Fibroblast of lung (primary cell): ENCODE results near the gene PARP6. TPM values are rescaled to one million over a fixed set of nuclear protein-coding genes. Genes with fewer than 3 reads are reported as not detected.

ENCODE experiments used
- DNase-seq, 2 donors: peaks; one replicate each; pipeline versions ENCODE4 v3.0.0 to v3.0.0-alpha.2; 2010; ENCODE audit warnings: low read depth in 2 of 2
- H2AFZ ChIP-seq: 2 replicates; pipeline ENCODE4 v1.5.1; 2012; ENCODE audit warnings: low read length, control low read depth, inconsistent platforms
- H3K27ac ChIP-seq: 2 replicates; pipeline ENCODE4 v1.5.1; 2011; ENCODE audit warnings: low read length, control low read depth; ENCODE audit not compliant: insufficient read depth
- H3K27me3 ChIP-seq: 2 replicates; pipeline ENCODE4 v1.5.1; 2011; ENCODE audit warnings: mild to moderate bottlenecking, low read length; ENCODE audit not compliant: control insufficient read depth, insufficient read depth
- H3K36me3 ChIP-seq: 2 replicates; pipeline ENCODE4 v1.5.1; 2011; ENCODE audit warnings: low read length; ENCODE audit not compliant: control insufficient read depth, insufficient read depth
- H3K4me1 ChIP-seq: 2 replicates; pipeline ENCODE4 v1.5.1; 2011; ENCODE audit warnings: low read length; ENCODE audit not compliant: control insufficient read depth, insufficient read depth; ENCODE audit errors: extremely low read depth
- H3K4me2 ChIP-seq: 2 replicates; pipeline ENCODE4 v1.5.1; 2011; ENCODE audit warnings: low read length, control low read depth; ENCODE audit not compliant: insufficient read depth; ENCODE audit errors: extremely low read depth
- H3K4me3 ChIP-seq, 4 experiments: fragments of 200-600 bp in 1 of 4; sonication (generic) in 1 of 4; replicated peaks in 1 of 4; 2 replicates each; pipeline ENCODE4 v1.5.1; 2011 to 2016; ENCODE audit warnings: low read length in 4 of 4, low read depth in 3 of 4, mild to moderate bottlenecking in 3 of 4, control low read depth in 2 of 4, inconsistent platforms in 1 of 4, mixed read lengths in 1 of 4; ENCODE audit not compliant: insufficient read depth in 1 of 4; ENCODE audit errors: control extremely low read depth in 1 of 4
- H3K79me2 ChIP-seq: 2 replicates; pipeline ENCODE4 v1.5.1; 2012; ENCODE audit warnings: mild to moderate bottlenecking, low read length, inconsistent platforms; ENCODE audit not compliant: control insufficient read depth, insufficient read depth
- H3K9ac ChIP-seq: 2 replicates; pipeline ENCODE4 v1.5.1; 2011; ENCODE audit warnings: mild to moderate bottlenecking, low read length, control low read depth; ENCODE audit not compliant: insufficient read depth
- H3K9me3 ChIP-seq: 2 replicates; pipeline ENCODE4 v1.5.1; 2012; ENCODE audit warnings: low read depth, low read length; ENCODE audit not compliant: control insufficient read depth, insufficient read depth
- H4K20me1 ChIP-seq: 2 replicates; pipeline ENCODE4 v1.5.1; 2011; ENCODE audit warnings: low read length; ENCODE audit not compliant: control insufficient read depth, insufficient read depth; ENCODE audit errors: extremely low read depth
- EZH2 ChIP-seq: IDR thresholded peaks from 2 replicates; pipeline ENCODE4 v1.5.1; 2012; ENCODE audit warnings: low read length, control low read depth, mild to moderate bottlenecking; ENCODE audit errors: missing control alignments
- polyA plus RNA-seq, 2 donors: library from polyadenylated mRNA; depleted of rRNA in 1 of 2; stranded (reverse) in 1 of 2; unstranded in 1 of 2; fragments of >200 nt; gene quantifications; 2 replicates each; pipeline ENCODE4 v1.2.1, GENCODE V29; 2011 to 2012; ENCODE audit warnings: missing spikeins in 1 of 2
- total RNA-seq: library from RNA; depleted of rRNA; stranded (reverse); fragments of >200 nt; gene quantifications from 2 replicates; pipeline ENCODE4 v1.2.1, GENCODE V29; 2014
- TF ChIP-seq, protein P1 (sequence below), 2 donors: IDR thresholded peaks in 1 of 2; conservative IDR thresholded peaks in 1 of 2; 1 replicate in 1 of 2; 2 replicates in 1 of 2; pipeline ENCODE4 v1.5.1; 2011 to 2012; ENCODE audit warnings: low read length in 2 of 2, control low read depth in 1 of 2, inconsistent platforms in 1 of 2, low read depth in 1 of 2, mild to moderate bottlenecking in 1 of 2

Gene PARP6
- total and polyA plus RNA-seq, 2 donors (not counting 1 experiment from before 2014, with no cell fraction given) = 27.4 to 37.7 TPM

DNA sequence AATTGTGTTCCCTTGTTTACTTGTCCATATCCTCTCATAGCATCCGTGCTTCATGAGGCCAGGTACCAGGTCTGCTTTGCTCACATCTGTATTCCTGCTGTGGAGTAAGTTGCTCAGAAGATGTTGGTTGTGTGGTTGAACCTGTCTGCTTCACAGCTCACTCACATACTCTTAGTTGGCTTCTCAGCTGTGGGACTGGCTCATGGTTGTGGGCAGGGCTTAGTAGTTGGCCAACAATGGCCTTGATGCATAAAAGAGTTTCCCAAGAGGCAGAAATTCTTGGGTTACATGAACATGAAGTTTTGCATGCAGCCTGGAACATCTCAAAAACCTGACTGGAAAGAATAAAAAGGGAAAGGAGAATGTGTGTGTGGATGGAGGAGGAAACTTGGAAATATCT, 30.6 kb upstream of the PARP6 start:
- no peak overlapping the region for H3K4me3 ChIP-seq
- DNase-seq = no peak
- no peaks in the 10 kb centered on the region for H3K9me3 ChIP-seq
- H3K9ac ChIP-seq = no peak overlapping the region
- H3K4me1 ChIP-seq = peaks cover 3% of the 10 kb centered on the region
- no peak overlapping the region for H3K4me2 ChIP-seq
- TF ChIP-seq EZH2 = no peak
- TF ChIP-seq, protein P1, sequence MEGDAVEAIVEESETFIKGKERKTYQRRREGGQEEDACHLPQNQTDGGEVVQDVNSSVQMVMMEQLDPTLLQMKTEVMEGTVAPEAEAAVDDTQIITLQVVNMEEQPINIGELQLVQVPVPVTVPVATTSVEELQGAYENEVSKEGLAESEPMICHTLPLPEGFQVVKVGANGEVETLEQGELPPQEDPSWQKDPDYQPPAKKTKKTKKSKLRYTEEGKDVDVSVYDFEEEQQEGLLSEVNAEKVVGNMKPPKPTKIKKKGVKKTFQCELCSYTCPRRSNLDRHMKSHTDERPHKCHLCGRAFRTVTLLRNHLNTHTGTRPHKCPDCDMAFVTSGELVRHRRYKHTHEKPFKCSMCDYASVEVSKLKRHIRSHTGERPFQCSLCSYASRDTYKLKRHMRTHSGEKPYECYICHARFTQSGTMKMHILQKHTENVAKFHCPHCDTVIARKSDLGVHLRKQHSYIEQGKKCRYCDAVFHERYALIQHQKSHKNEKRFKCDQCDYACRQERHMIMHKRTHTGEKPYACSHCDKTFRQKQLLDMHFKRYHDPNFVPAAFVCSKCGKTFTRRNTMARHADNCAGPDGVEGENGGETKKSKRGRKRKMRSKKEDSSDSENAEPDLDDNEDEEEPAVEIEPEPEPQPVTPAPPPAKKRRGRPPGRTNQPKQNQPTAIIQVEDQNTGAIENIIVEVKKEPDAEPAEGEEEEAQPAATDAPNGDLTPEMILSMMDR (conservative IDR thresholded peaks at IDR 0.05 in 1 of 2, IDR thresholded peaks at IDR 0.05 in 1 of 2; ENCODE audit: low read depth in 1 of 2, low read length in 2 of 2) = no peak
- H3K79me2 ChIP-seq = no peaks in the 10 kb centered on the region
- no peaks in the 10 kb centered on the region for H4K20me1 ChIP-seq
- H3K27me3 ChIP-seq = no peaks in the 10 kb centered on the region
- H2AFZ ChIP-seq = no peak overlapping the region
- no peaks in the 10 kb centered on the region for H3K36me3 ChIP-seq
- no peak overlapping the region for H3K27ac ChIP-seq

GRCh38 chr15:72289597-72290325, 17.4 kb upstream of the PARP6 start:
- Histone ChIP-seq H3K27me3 (peaks cover 8% of the 10 kb centered on the region), H3K9me3 (no peaks in the 10 kb centered on the region), H3K4me3 (no peak overlapping the region), H3K79me2 (no peaks in the 10 kb centered on the region), H3K36me3 (no peaks in the 10 kb centered on the region), H3K4me1 (no peaks in the 10 kb centered on the region), H2AFZ (no peak overlapping the region), H3K9ac (no peak overlapping the region), H4K20me1 (no peaks in the 10 kb centered on the region), H3K27ac (no peak overlapping the region), H3K4me2 (no peak overlapping the region)
- no peak for DNase-seq
- TF ChIP-seq, protein P1 (conservative IDR thresholded peaks at IDR 0.05 in 1 of 2, IDR thresholded peaks at IDR 0.05 in 1 of 2; ENCODE audit: low read depth in 1 of 2, low read length in 2 of 2) = no peak
- TF ChIP-seq EZH2 = no peak

DNA sequence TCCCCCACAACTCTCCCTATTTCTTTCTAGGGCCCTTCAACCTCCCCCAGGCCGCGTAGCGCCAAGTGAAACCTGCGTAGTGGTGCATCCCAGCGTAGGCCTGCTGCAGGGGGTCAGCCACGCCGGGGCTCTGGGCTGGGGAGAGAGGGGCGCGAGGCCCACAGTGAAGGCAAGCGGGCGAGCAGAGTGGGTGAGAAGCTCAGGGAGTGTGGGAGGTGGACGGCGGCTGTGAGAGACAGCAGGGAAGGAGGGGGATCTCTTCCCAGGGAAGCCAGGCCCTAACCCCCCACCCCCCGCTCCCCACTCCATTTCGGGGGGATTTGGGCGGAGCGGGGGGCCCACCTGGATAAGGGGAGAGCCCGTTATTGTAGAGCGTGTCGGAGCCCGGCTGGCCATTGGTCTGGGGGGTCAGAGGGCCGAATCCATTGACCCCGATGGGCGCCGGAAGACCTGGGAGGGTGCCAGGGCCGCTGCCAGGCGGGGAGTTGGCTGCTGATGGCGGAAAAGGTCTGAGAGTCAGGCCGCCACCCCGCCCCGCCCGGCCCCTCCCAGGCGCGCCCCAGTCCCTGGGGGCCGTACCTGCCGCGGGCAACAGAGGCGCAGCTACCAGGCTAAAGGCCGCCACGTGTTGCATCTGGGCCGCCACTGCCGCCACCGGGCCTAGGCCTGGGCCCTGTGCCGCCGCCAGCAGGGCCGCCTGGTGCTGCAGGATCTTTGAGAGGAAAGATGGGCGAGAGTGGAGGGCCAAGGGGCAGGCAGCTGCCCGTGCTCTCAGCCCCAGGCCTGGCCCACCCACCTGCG, 16.6 kb upstream of the PARP6 start:
- no peak for TF ChIP-seq EZH2
- TF ChIP-seq, protein P1 (conservative IDR thresholded peaks at IDR 0.05 in 1 of 2, IDR thresholded peaks at IDR 0.05 in 1 of 2; ENCODE audit: low read depth in 1 of 2, low read length in 2 of 2) = no peak
- H3K4me1 ChIP-seq = no peaks in the 10 kb centered on the region
- DNase-seq = no peak
- H4K20me1 ChIP-seq = no peaks in the 10 kb centered on the region
- peaks cover 8% of the 10 kb centered on the region for H3K27me3 ChIP-seq
- no peak overlapping the region for H2AFZ ChIP-seq
- no peak overlapping the region for H3K9ac ChIP-seq
- H3K4me3 ChIP-seq = no peak overlapping the region
- H3K79me2 ChIP-seq = no peaks in the 10 kb centered on the region
- no peaks in the 10 kb centered on the region for H3K36me3 ChIP-seq
- no peak overlapping the region for H3K4me2 ChIP-seq
- no peak overlapping the region for H3K27ac ChIP-seq
- H3K9me3 ChIP-seq = no peaks in the 10 kb centered on the region
